ENCODE results near the gene ALG13.
"Not testable (repeated sequence)": the region's sequence is repeated elsewhere in the genome, so short reads cannot be mapped to it uniquely, and the experiment has no call there.

ALG13 gene

GRCh38 chrX:111761578-111762135 lies 80.7 kb downstream of the ALG13 start:
- DNase-seq = no peak

- DNase-seq = no peak
These were observed 97.6 kb downstream of the ALG13 start for GRCh38 chrX:111778591-111778990.

GRCh38 chrX:111779582-111779981 lies 98.6 kb downstream of the ALG13 start:
- no peak for DNase-seq

GRCh38 chrX:111784667-111785066 lies 103.7 kb downstream of the ALG13 start:
- DNase-seq = no peak

GRCh38 chrX:111790054-111790453 lies 109.1 kb downstream of the ALG13 start:
- not testable (repeated sequence) for DNase-seq

All from stimulated activated CD4-positive, alpha-beta T cell treated with anti-CD3 and anti-CD28 coated beads, Interleukin-15, amount 100 ng/mL, for 24 hours (primary cell).